Skeletal muscle cell (primary cell): ENCODE measurements around the gene RPL28.
A peak's percentile ranks its signal among the peaks of the same experiment; 100 is the strongest.

Experiments
- DNase-seq: peaks from one replicate; pipeline ENCODE4 v3.0.0-alpha.2; 2010; ENCODE audit warnings: low read depth
- H3K4me3 ChIP-seq: 2 replicates; pipeline ENCODE4 v1.5.1; 2011; ENCODE audit warnings: low read depth, mild to moderate bottlenecking, control low read depth, low read length, moderate library complexity

The RPL28 gene

GRCh38 chr19:55370305-55370988 is 15.3 kb upstream of the RPL28 start, which contains the start of gene IL11:
Gene IL11, minus strand, starts transcription at chr19:55370463. Its CDS starts 153 bp downstream, at chr19:55370310.
- peak within 1 kb of the TSS; percentile 67 for H3K4me3 ChIP-seq
- DNase-seq = no peak

- H3K4me3 ChIP-seq = no peak overlapping the region
- DNase-seq = peak; percentile 55
Observed at GRCh38 chr19:55372316-55373081, 13.2 kb upstream of the RPL28 start.

GRCh38 chr19:55373306-55373992 is 12.3 kb upstream of the RPL28 start:
- no peak overlapping the region for H3K4me3 ChIP-seq
- no peak for DNase-seq

GRCh38 chr19:55373993-55374757 is 11.6 kb upstream of the RPL28 start:
- no peak overlapping the region for H3K4me3 ChIP-seq
- peak; percentile 26 for DNase-seq

GRCh38 chr19:55376241-55376933 is 9.3 kb upstream of the RPL28 start, which contains the start of gene TMEM190:
Gene TMEM190, plus strand, starts transcription at chr19:55376826. Its CDS starts 28 bp downstream, at chr19:55376854.
- DNase-seq = no peak
- no peak within 1 kb of the TSS for H3K4me3 ChIP-seq

- no peak for DNase-seq
- H3K4me3 ChIP-seq = no peak overlapping the region
Observed at GRCh38 chr19:55377356-55378131, 8.2 kb upstream of the RPL28 start.

- no peak overlapping the region for H3K4me3 ChIP-seq
Observed at GRCh38 chr19:55379174-55379573, 6.6 kb upstream of the RPL28 start.

GRCh38 chr19:55382013-55382412 is 3.7 kb upstream of the RPL28 start:
- H3K4me3 ChIP-seq = no peak overlapping the region

More at GRCh38 chr19:55379174-55379573, 6.6 kb upstream of the RPL28 start:
- peak; percentile 40 for DNase-seq

GRCh38 chr19:55382522-55383054 is 3.1 kb upstream of the RPL28 start:
- H3K4me3 ChIP-seq = no peak overlapping the region
- DNase-seq = no peak

More at GRCh38 chr19:55382013-55382412, 3.7 kb upstream of the RPL28 start:
- no peak for DNase-seq

- DNase-seq = no peak
- H3K4me3 ChIP-seq = peak overlapping the region; percentile 38
Observed at GRCh38 chr19:55383279-55384130, 2.2 kb upstream of the RPL28 start.

GRCh38 chr19:55384131-55384919 is 1.4 kb upstream of the RPL28 start, which contains the start of gene TMEM238:
Gene TMEM238, minus strand, starts transcription at chr19:55384292. Its CDS starts 33 bp downstream, at chr19:55384259.
- H3K4me3 ChIP-seq = peak within 1 kb of the TSS; percentile 96
- no peak for DNase-seq

GRCh38 chr19:55384920-55385723 is 610 bp upstream of the RPL28 start:
- H3K4me3 ChIP-seq = peak overlapping the region; percentile 96

GRCh38 chr19:55386493-55386971 is 800 bp downstream of the RPL28 start:
- no peak for DNase-seq
- H3K4me3 ChIP-seq = peak overlapping the region; percentile 96

More at GRCh38 chr19:55384920-55385723, 610 bp upstream of the RPL28 start:
- peak; percentile 82 for DNase-seq

- H3K4me3 ChIP-seq = peak overlapping the region; percentile 96
- DNase-seq = no peak
Observed at GRCh38 chr19:55387736-55388497, 2.2 kb downstream of the RPL28 start.
